Retinal pigment epithelial cell (primary cell): ENCODE results near the gene TNS3.

Experiments
- DNase-seq: peaks from one replicate; pipeline ENCODE4 v3.0.0-alpha.2; 2010; ENCODE audit warnings: low read depth
- H3K4me3 ChIP-seq: 2 replicates; pipeline ENCODE4 v1.5.1; 2011; ENCODE audit warnings: mild to moderate bottlenecking, low read length, control low read depth, moderate library complexity
- CTCF ChIP-seq: conservative IDR thresholded peaks from 2 replicates; pipeline ENCODE4 v1.5.1; 2011; ENCODE audit warnings: low read depth, low read length, control low read depth, inconsistent platforms

TNS3 gene

DNA sequence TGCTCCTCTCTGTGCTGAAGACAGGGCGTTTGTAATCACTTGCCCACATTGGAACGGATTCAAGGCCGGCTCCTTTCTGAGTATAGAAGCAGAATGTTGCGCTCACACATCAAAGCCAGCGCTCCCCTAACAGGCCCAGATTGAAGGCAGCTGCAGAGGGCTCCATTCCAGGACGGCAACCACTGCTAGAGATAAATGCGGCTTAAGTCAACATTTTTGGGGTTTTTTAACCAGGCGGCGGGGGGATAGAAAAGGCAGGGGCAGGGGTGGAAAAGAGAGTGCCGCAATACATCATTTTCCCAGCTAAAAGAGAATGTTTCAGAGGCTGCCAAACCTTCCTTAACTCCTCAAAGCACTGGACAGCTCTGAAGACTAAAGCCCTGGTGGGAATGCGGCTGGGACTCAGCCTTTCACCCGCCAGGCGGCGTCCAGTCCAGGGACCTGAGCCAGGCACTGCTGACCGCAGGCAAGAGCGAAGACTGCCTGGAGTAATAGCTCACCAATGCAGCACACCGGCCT, 189.6 kb downstream of the TNS3 start:
- peak; percentile 23 for TF ChIP-seq CTCF
- no peak overlapping the region for H3K4me3 ChIP-seq
- DNase-seq: no peak

GRCh38 chr7:47391726-47392125, 190.2 kb downstream of the TNS3 start:
- no peak for TF ChIP-seq CTCF
- DNase-seq: no peak
- H3K4me3 ChIP-seq: no peak overlapping the region

DNA sequence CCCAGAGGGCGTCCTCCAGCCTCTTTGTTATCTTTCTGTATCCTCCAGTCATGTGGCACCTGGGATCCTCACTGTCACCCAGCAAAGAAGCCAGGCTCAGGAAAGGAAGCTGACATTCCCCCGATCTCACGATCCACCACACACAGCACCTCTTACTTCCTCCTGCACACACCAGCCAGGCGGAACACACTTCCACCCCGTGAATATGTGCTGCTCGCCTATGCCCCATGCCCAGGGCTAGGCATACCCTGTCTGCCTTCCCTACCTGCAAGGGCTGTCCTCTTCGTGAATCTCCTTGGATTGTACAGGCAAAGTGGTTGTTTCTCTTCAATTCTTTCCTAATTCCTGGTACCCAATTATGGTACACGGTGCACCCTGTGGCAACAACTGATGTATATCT, 191.0 kb downstream of the TNS3 start:
- no peak for DNase-seq
- H3K4me3 ChIP-seq: no peak overlapping the region
- TF ChIP-seq CTCF: no peak

- TF ChIP-seq CTCF: no peak
- DNase-seq: no peak
- H3K4me3 ChIP-seq: no peak overlapping the region
These were observed 191.8 kb downstream of the TNS3 start for GRCh38 chr7:47389923-47390630.

GRCh38 chr7:47389171-47389922, 192.6 kb downstream of the TNS3 start:
- no peak for DNase-seq
- no peak for TF ChIP-seq CTCF
- H3K4me3 ChIP-seq: no peak overlapping the region

DNA sequence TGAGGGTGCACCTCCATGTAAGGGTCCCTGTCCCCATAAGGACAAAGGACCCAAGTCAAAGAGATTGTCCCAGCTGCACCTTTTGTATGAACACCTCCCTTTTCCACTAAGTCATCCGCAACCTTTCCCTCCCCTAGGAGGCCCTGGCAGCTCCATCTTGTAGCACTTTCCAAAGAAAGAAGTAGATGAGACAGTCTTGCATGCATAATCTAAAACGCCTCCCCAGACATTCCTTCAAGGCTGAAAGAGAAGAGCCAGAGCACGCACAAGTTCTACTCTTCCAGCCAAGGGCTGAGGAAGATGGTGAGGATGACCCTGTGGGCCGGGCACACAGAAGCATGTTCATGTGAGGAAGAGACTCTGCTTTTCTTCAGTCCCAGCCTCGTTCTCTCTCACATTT, 194.4 kb downstream of the TNS3 start:
- no peak for TF ChIP-seq CTCF

More for the DNA sequence above, 194.4 kb downstream of the TNS3 start:
- DNase-seq: no peak
- no peak overlapping the region for H3K4me3 ChIP-seq
